ENCODE results near the gene ATRN.
"Not testable (repeated sequence)": the region's sequence is repeated elsewhere in the genome, so short reads cannot be mapped to it uniquely, and the experiment has no call there.

The ATRN gene

GRCh38 chr20:3470627-3471396, at the start of gene ATRN:
ATRN (plus strand) TSS chr20:3471018; CDS start chr20:3471108, 90 bp downstream.
- in situ Hi-C loops (cut with MboI; ENCODE audit: low sequenced_read_pairs) = no loop called here

GRCh38 chr20:3421985-3422384, 48.8 kb upstream of the ATRN start:
- in situ Hi-C loops (cut with MboI; ENCODE audit: low sequenced_read_pairs) = no loop called here

- in situ Hi-C loops (cut with MboI; ENCODE audit: low sequenced_read_pairs) = no loop called here
These were observed 47.7 kb upstream of the ATRN start for GRCh38 chr20:3423126-3423525.

GRCh38 chr20:3426766-3427165, 44.1 kb upstream of the ATRN start:
- in situ Hi-C loops (cut with MboI; ENCODE audit: low sequenced_read_pairs) = not testable (repeated sequence)

- in situ Hi-C loops (cut with MboI; ENCODE audit: low sequenced_read_pairs) = no loop called here
These were observed 40.3 kb upstream of the ATRN start for GRCh38 chr20:3430376-3431069.

GRCh38 chr20:3431109-3431508, 39.7 kb upstream of the ATRN start:
- in situ Hi-C loops (cut with MboI; ENCODE audit: low sequenced_read_pairs) = no loop called here

GRCh38 chr20:3432844-3433243, 38.0 kb upstream of the ATRN start:
- in situ Hi-C loops (cut with MboI; ENCODE audit: low sequenced_read_pairs) = no loop called here

- in situ Hi-C loops (cut with MboI; ENCODE audit: low sequenced_read_pairs) = no loop called here
These were observed 37.1 kb upstream of the ATRN start for GRCh38 chr20:3433744-3434143.

GRCh38 chr20:3434232-3434631, 36.6 kb upstream of the ATRN start:
- in situ Hi-C loops (cut with MboI; ENCODE audit: low sequenced_read_pairs) = no loop called here

GRCh38 chr20:3436864-3437574, 33.8 kb upstream of the ATRN start:
- in situ Hi-C loops (cut with MboI; ENCODE audit: low sequenced_read_pairs) = no loop called here

- in situ Hi-C loops (cut with MboI; ENCODE audit: low sequenced_read_pairs) = no loop called here
These were observed 24.0 kb upstream of the ATRN start for GRCh38 chr20:3446779-3447178.

GRCh38 chr20:3447321-3447720, 23.5 kb upstream of the ATRN start:
- in situ Hi-C loops (cut with MboI; ENCODE audit: low sequenced_read_pairs) = no loop called here

- in situ Hi-C loops (cut with MboI; ENCODE audit: low sequenced_read_pairs) = no loop called here
These were observed 21.5 kb upstream of the ATRN start for GRCh38 chr20:3449319-3449718.

GRCh38 chr20:3452136-3452535, 18.7 kb upstream of the ATRN start:
- in situ Hi-C loops (cut with MboI; ENCODE audit: low sequenced_read_pairs) = no loop called here

- in situ Hi-C loops (cut with MboI; ENCODE audit: low sequenced_read_pairs) = no loop called here
These were observed 18.1 kb upstream of the ATRN start for GRCh38 chr20:3452690-3453089.

GRCh38 chr20:3454831-3455230, 16.0 kb upstream of the ATRN start:
- in situ Hi-C loops (cut with MboI; ENCODE audit: low sequenced_read_pairs) = no loop called here

- in situ Hi-C loops (cut with MboI; ENCODE audit: low sequenced_read_pairs) = no loop called here
These were observed 14.2 kb upstream of the ATRN start for GRCh38 chr20:3456648-3457047.

GRCh38 chr20:3459881-3460307, 10.9 kb upstream of the ATRN start:
- in situ Hi-C loops (cut with MboI; ENCODE audit: low sequenced_read_pairs) = no loop called here

- in situ Hi-C loops (cut with MboI; ENCODE audit: low sequenced_read_pairs) = no loop called here
These were observed 9.5 kb upstream of the ATRN start for GRCh38 chr20:3461211-3461771.

- in situ Hi-C loops (cut with MboI; ENCODE audit: low sequenced_read_pairs) = no loop called here
These were observed 8.7 kb upstream of the ATRN start for GRCh38 chr20:3461911-3462677.

- in situ Hi-C loops (cut with MboI; ENCODE audit: low sequenced_read_pairs) = no loop called here
These were observed 6.7 kb upstream of the ATRN start for GRCh38 chr20:3464166-3464565.

All from HL-60/S4 treated with phorbol 12-myristate 13-acetate at 8.2 ng/mL for 4 days and 3 days (cell line).